DND-41 (cell line): ENCODE data around the gene WNT9B.

ENCODE experiments used
- ATAC-seq: fragments of 200-7000 bp; cut with Tn5 transposase; 3 replicates; pipeline ENCODE4 v1.9.1; 2021; ENCODE audit warnings: low read depth; ENCODE audit not compliant: insufficient read depth
- DNase-seq: peaks from one replicate; pipeline ENCODE4 v3.0.0-alpha.2; 2020
- H2AFZ ChIP-seq: 2 replicates; pipeline ENCODE4 v1.6.0; 2012; ENCODE audit warnings: low read depth, low read length
- H3K27ac ChIP-seq: 2 replicates; pipeline ENCODE4 v1.5.1; 2012; ENCODE audit warnings: low read length, inconsistent platforms
- H3K27me3 ChIP-seq: fragments of 200-600 bp; sonication (generic); 2 replicates; pipeline ENCODE4 v1.6.0; 2012; ENCODE audit warnings: low read length, mild to moderate bottlenecking, inconsistent platforms; ENCODE audit not compliant: insufficient read depth, poor library complexity
- H3K36me3 ChIP-seq: 2 replicates; pipeline ENCODE4 v1.5.1; 2012; ENCODE audit warnings: low read length, inconsistent platforms; ENCODE audit not compliant: insufficient read depth
- H3K4me1 ChIP-seq: 2 replicates; pipeline ENCODE4 v1.5.1; 2012; ENCODE audit warnings: mild to moderate bottlenecking, low read length; ENCODE audit not compliant: insufficient read depth
- H3K4me2 ChIP-seq: 2 replicates; pipeline ENCODE4 v1.6.0; 2012; ENCODE audit warnings: mild to moderate bottlenecking, moderate library complexity, low read length, inconsistent platforms; ENCODE audit not compliant: insufficient read depth
- H3K4me3 ChIP-seq, 2 experiments: fragments of 200-600 bp in 1 of 2; shearing (Covaris generic) in 1 of 2; 2 replicates each; pipeline ENCODE4 v1.5.1; 2012 to 2016; ENCODE audit warnings: inconsistent platforms in 2 of 2, low read length in 2 of 2, mild to moderate bottlenecking in 2 of 2, low read depth in 1 of 2, moderate library complexity in 1 of 2
- H3K79me2 ChIP-seq: 2 replicates; pipeline ENCODE4 v1.6.0; 2012; ENCODE audit warnings: low read length, inconsistent platforms; ENCODE audit not compliant: insufficient read depth
- H3K9ac ChIP-seq: 2 replicates; pipeline ENCODE4 v1.6.0; 2012; ENCODE audit warnings: low read depth, mild to moderate bottlenecking, inconsistent platforms, low read length, moderate library complexity
- H3K9me3 ChIP-seq: 2 replicates; pipeline ENCODE4 v1.5.1; 2012; ENCODE audit warnings: low read length, moderate library complexity, mild to moderate bottlenecking, inconsistent platforms; ENCODE audit not compliant: insufficient read depth, severe bottlenecking
- H4K20me1 ChIP-seq: 2 replicates; pipeline ENCODE4 v1.6.0; 2012; ENCODE audit warnings: low read length; ENCODE audit not compliant: insufficient read depth
- EZH2 ChIP-seq: IDR thresholded peaks from 3 replicates; pipeline ENCODE4 v1.6.1; 2012; ENCODE audit warnings: borderline replicate concordance, low read depth, mild to moderate bottlenecking, moderate library complexity, low read length, inconsistent platforms; ENCODE audit not compliant: severe bottlenecking
- TF ChIP-seq, protein P1 (sequence below): IDR thresholded peaks from 2 replicates; pipeline ENCODE4 v1.5.1; 2012; ENCODE audit warnings: borderline replicate concordance, low read length, moderate library complexity, mild to moderate bottlenecking; ENCODE audit not compliant: poor library complexity, severe bottlenecking; ENCODE audit errors: extremely low read depth

The WNT9B gene

DNA sequence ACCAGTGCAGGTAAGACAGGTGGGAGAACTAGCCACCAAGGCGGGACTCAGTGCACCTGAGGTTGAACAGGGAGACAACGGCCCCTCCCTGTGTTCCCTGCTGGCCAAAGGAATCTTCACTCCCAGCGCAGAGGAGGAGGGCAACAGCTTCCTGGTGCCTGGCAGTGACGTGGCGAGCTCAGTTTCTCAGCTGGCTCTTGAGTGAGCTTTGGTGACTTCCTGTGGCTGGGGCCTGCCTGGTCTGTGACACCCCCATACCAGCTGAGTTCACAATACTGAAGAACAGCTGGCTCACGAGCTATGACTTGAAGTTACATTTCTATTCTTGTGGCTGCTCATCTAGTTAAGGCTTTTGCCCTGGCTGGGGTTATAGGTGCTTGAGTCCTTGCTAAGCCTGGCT, 26.1 kb downstream of the WNT9B start:
- Histone ChIP-seq H3K27me3 (no peaks in the 10 kb centered on the region), H3K4me3 (no peak overlapping the region), H4K20me1 (no peaks in the 10 kb centered on the region), H3K36me3 (no peaks in the 10 kb centered on the region), H3K27ac (no peak overlapping the region), H2AFZ (no peak overlapping the region), H3K79me2 (no peaks in the 10 kb centered on the region), H3K9me3 (no peaks in the 10 kb centered on the region), H3K9ac (no peak overlapping the region), H3K4me1 (peaks cover 4% of the 10 kb centered on the region), H3K4me2 (no peak overlapping the region)
- TF ChIP-seq EZH2, result no peak
- peak; percentile 43 for DNase-seq
- ATAC-seq, result peak; percentile 75

DNA sequence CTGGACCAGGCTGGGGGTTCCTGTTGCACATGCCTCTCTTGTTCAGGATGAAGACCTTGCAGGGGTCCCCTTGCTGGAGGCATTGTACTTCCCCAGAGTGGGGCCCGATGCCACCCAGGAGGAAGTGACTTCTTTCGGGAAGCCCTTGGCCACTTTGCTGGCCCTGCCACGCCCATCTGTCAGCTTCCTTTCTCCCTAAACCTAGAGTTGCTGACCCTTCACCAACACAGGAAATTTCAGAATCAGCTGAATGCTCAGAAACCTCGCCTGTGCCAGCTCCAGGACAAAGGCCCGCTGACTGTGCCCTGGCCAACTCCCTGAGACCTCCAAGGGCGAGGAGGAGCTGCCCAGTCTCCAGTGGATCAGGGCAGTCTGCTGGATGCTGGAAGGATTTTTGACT, 26.7 kb downstream of the WNT9B start:
- no peaks in the 10 kb centered on the region for H4K20me1 ChIP-seq
- no peaks in the 10 kb centered on the region for H3K27me3 ChIP-seq
- H3K4me3 ChIP-seq, result no peak overlapping the region
- no peak overlapping the region for H3K27ac ChIP-seq
- ATAC-seq (no peak), DNase-seq (no peak)
- H3K79me2 ChIP-seq, result no peaks in the 10 kb centered on the region
- H3K36me3 ChIP-seq, result no peaks in the 10 kb centered on the region
- H3K9ac ChIP-seq, result no peak overlapping the region
- TF ChIP-seq, protein P1, sequence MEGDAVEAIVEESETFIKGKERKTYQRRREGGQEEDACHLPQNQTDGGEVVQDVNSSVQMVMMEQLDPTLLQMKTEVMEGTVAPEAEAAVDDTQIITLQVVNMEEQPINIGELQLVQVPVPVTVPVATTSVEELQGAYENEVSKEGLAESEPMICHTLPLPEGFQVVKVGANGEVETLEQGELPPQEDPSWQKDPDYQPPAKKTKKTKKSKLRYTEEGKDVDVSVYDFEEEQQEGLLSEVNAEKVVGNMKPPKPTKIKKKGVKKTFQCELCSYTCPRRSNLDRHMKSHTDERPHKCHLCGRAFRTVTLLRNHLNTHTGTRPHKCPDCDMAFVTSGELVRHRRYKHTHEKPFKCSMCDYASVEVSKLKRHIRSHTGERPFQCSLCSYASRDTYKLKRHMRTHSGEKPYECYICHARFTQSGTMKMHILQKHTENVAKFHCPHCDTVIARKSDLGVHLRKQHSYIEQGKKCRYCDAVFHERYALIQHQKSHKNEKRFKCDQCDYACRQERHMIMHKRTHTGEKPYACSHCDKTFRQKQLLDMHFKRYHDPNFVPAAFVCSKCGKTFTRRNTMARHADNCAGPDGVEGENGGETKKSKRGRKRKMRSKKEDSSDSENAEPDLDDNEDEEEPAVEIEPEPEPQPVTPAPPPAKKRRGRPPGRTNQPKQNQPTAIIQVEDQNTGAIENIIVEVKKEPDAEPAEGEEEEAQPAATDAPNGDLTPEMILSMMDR, result no peak
- no peak for TF ChIP-seq EZH2
- H3K9me3 ChIP-seq, result no peaks in the 10 kb centered on the region
- H3K4me2 ChIP-seq, result no peak overlapping the region
- no peak overlapping the region for H2AFZ ChIP-seq
- H3K4me1 ChIP-seq, result peaks cover 4% of the 10 kb centered on the region

DNA sequence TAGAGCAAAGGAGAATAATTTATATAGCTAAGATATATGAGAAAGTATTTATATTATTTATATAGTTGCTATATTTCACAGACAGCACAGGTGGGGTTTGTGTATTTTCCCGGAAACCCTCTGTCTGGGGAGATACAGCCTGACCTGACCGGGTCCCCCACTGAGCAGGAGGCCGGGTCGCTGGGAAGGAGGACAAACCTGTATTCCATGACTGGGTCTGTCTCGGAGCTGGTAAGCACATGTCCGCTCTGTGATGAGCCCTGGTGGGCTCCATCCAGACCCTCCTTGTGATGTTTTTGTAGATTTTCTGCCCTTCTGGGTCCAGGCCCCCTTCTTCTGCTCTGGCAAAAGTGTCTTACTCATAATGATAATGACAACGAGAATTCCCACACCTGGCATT, 27.7 kb downstream of the WNT9B start:
- Histone ChIP-seq H3K27ac (no peak overlapping the region), H4K20me1 (no peaks in the 10 kb centered on the region), H3K79me2 (no peaks in the 10 kb centered on the region), H3K9me3 (no peaks in the 10 kb centered on the region), H3K4me1 (peaks cover 4% of the 10 kb centered on the region), H3K36me3 (no peaks in the 10 kb centered on the region), H3K4me2 (no peak overlapping the region), H3K9ac (no peak overlapping the region), H3K27me3 (no peaks in the 10 kb centered on the region), H3K4me3 (no peak overlapping the region), H2AFZ (no peak overlapping the region)
- TF ChIP-seq, protein P1, result no peak
- TF ChIP-seq EZH2, result no peak
- ATAC-seq (no peak), DNase-seq (no peak)

- Histone ChIP-seq H3K27me3 (peaks cover 3% of the 10 kb centered on the region), H3K4me1 (peaks cover 4% of the 10 kb centered on the region), H3K4me3 (no peak overlapping the region), H3K27ac (no peak overlapping the region), H3K36me3 (no peaks in the 10 kb centered on the region), H4K20me1 (0 out of 2 replicates have a peak, but pooled peaks cover 4% of the 10 kb centered on the region), H3K79me2 (no peaks in the 10 kb centered on the region), H3K4me2 (no peak overlapping the region), H2AFZ (no peak overlapping the region), H3K9me3 (no peaks in the 10 kb centered on the region), H3K9ac (no peak overlapping the region)
- ATAC-seq, result no peak
- TF ChIP-seq EZH2, result no peak
- TF ChIP-seq, protein P1, result no peak
- DNase-seq, result no peak
These were observed 29.6 kb downstream of the WNT9B start for GRCh38 chr17:46881015-46881414.
